ENCODE data around the gene KLHL41. TPM values are rescaled to one million over a fixed set of nuclear protein-coding genes. Genes with fewer than 3 reads are reported as not detected.

Gene KLHL41
- total RNA-seq, 4 donors from 2014 or later: 0.65 to 0.85 (median 0.66) TPM; not detected in 1

DNA sequence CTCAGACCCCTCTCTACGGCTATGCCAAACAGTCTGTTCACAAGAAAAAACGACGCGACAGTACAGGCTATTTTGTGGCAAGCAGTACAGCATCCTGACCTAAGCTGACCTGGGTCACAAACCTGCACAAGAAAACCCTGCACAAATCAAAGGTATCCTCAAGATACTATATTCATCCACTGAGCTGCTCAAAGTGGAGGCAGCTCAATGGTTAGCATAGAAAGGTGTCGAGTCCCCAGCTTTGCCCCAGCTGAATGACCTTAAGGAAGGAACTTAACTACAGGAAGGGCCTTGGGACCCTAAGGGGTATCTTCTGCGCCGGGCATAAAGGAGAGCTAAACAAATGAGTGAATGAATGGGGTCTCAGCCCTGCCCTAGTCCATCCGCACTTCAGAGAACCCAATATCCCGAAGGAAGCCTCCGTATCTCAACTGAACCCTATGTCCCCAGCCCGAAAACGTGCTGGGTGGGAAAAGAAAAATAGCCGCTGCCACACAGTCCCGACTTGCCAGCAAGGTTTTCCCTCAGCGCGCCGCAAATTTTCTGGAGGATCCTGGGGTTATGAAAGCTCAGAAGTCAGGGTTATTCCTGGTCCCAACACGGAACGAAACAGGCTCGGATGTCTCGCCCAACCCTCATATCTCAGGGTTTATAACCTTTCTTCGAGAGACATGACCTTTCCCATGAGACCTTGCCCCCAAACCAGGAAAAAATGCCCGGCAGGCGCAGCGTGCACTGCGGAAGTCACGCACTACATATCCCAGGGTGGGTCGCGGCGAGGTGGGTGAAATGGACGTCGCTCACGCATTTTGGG, 63.9 kb downstream of the KLHL41 start, which contains the start of gene FASTKD1:
FASTKD1 (minus strand) TSS at position 706 of the 814 bp plus-strand sequence. CDS start 1,836 bp downstream, outside the sequence.
- TF ChIP-seq, protein P1, sequence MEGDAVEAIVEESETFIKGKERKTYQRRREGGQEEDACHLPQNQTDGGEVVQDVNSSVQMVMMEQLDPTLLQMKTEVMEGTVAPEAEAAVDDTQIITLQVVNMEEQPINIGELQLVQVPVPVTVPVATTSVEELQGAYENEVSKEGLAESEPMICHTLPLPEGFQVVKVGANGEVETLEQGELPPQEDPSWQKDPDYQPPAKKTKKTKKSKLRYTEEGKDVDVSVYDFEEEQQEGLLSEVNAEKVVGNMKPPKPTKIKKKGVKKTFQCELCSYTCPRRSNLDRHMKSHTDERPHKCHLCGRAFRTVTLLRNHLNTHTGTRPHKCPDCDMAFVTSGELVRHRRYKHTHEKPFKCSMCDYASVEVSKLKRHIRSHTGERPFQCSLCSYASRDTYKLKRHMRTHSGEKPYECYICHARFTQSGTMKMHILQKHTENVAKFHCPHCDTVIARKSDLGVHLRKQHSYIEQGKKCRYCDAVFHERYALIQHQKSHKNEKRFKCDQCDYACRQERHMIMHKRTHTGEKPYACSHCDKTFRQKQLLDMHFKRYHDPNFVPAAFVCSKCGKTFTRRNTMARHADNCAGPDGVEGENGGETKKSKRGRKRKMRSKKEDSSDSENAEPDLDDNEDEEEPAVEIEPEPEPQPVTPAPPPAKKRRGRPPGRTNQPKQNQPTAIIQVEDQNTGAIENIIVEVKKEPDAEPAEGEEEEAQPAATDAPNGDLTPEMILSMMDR (IDR thresholded peaks at IDR 0.05; ENCODE audit: low read depth): no peak

DNA sequence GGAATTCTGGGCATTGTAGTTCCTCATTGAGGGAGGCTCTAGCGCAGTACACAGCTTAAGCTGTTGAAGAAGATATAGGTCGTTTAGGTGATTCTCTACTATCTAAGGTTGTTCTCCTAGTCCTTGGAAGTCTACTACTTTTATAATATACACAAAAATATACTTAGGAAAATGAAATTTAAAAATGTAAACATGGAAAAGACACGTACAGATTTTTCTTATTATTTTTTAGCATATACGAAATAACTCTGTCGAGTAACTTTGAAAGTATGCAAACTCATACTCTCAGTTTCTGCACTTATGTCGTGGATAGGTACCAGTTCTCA, 64.4 kb downstream of the KLHL41 start:
- TF ChIP-seq, protein P1 (IDR thresholded peaks at IDR 0.05; ENCODE audit: low read depth): no peak

Other genes with a start within 250 kb of the KLHL41 start
- gene LRP2, start 147.2 kb upstream of the KLHL41 start, total RNA-seq: under 1 TPM in 1 of 4 donors, not detected in 3; 0.65 TPM
- 10 to 100 TPM in 2 of 4 donors, 1 to 10 TPM in 2; 6.4 to 10.5 (median 8.9) TPM for gene BBS5, start 30.2 kb upstream of the KLHL41 start, total RNA-seq
- 10 to 100 TPM; 12.8 to 38.5 (median 21.2) TPM for gene FASTKD1, start 64.2 kb downstream of the KLHL41 start, total RNA-seq
- gene PPIG, start 74.6 kb downstream of the KLHL41 start, total RNA-seq: 10 to 100 TPM; 38.8 to 45.0 (median 43.0) TPM
- gene CFAP210, start 184.7 kb downstream of the KLHL41 start, total RNA-seq: not detected
- gene PHOSPHO2, start 184.8 kb downstream of the KLHL41 start, total RNA-seq: 10 to 100 TPM in 2 of 4 donors, 1 to 10 TPM in 2; 7.0 to 18.1 (median 10.6) TPM
- 1 to 10 TPM; 4.1 to 8.3 (median 5.2) TPM for gene KLHL23, start 224.1 kb downstream of the KLHL41 start, total RNA-seq

Measured in subcutaneous adipose tissue (tissue), 4 donors.